NCI-H2107 (cell line): ENCODE results near the gene PTX4.

Experiments used
- DNase-seq: peaks from one replicate; lab custom pipeline; 2025; lab: John Stamatoyannopoulos, UW

PTX4 gene

GRCh38 chr16:1524366-1524765 lies 35.6 kb upstream of the PTX4 start:
- DNase-seq, result no peak

DNA sequence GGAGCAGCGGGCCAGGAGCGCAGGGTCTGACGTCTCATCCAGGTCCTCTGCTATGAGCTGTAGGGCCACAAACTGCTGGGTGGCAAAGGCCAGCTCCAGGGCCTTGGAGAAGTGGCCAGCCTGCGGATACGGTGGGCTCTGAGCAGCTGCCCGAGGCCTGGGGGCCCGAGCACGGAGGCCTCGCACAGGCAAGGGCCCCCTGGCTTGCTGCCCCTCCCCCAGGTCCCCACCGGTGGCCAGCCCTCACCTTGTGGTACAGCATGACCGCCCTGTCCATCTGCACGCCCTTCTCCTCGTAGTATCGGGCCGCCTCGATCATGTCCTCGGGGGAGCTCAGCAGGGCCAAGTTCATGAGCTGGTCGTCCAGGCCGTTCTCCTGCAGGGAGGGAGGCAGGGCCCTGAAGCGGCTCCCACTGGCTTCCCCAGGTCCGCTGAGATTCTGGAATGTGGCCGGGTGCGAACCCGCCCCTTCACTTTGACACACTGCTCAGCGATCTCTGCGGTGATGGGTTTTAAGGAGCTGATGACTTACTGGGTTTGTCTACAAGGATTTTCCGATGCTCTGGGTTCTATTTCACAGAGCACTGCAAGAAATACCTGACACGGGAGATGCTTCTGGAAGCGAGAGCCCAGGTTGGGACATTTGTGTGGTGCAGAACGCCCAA lies 35.0 kb upstream of the PTX4 start:
- no peak for DNase-seq

DNA sequence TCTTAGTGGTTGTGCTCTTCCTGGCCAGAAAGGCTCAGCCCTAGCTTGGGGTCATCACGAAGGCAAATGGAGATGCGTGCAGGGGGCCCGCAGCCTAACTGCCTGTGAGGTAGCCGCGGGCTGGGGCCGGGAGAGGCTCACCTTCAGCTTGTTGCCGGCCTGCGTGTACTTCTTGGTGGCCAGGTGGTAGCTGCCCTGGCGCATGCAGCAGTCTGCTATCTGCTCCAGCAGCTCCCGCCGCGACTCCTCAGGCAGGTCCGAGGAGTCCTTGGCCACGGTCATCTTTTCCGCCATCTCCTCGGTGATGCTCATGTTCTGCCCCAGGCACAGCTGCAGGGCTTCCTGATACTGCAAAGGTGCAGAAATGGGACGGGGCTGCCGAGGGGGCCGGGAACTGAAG lies 31.7 kb upstream of the PTX4 start:
- no peak for DNase-seq

DNA sequence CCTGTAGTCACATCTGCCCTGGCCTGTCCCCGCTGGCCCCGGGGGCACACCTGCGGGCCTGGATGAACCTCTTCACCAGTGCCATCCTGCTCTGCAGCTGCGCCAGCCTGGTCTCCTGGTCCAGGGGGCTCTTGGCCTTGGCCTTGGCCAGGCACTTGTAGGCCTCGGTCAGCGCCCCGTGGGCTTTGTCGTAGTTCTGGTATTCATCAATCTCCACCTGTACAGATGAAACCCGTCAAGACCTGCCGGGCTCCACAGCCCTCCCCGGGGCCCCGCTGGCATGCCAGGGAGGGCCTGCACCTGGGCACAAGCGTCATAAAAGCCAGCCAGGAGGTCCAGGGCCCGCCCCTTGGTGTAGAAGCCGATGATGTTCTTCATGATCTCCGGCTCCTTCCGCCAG lies 31.1 kb upstream of the PTX4 start:
- no peak for DNase-seq

DNA sequence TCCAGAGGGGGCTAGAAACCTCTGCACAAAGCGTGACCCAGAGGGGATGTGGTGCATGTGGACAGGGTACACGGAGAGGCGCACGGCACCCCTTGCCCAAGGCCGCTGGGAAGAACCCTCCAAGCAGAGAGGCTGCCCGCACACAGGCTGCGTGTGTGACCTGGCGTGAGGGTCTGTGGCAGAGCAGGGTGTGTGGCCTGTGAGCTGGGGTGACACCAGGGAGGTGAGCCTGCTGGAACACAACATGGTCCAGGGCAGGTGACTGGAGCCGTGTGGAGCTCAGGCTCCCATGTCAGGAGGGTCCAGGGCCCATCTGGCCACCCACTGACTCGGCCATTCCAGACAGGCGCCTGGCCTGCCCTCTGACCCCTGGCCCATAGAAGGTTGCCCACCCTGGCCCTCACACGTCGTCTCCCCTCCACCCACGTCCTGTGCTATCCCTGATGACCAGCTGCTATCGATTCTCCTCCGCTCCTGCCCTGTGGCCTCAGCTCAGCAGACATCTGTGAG lies 29.9 kb upstream of the PTX4 start:
- no peak for DNase-seq

- DNase-seq, result no peak
These were observed 25.8 kb upstream of the PTX4 start for GRCh38 chr16:1514507-1514906.

DNA sequence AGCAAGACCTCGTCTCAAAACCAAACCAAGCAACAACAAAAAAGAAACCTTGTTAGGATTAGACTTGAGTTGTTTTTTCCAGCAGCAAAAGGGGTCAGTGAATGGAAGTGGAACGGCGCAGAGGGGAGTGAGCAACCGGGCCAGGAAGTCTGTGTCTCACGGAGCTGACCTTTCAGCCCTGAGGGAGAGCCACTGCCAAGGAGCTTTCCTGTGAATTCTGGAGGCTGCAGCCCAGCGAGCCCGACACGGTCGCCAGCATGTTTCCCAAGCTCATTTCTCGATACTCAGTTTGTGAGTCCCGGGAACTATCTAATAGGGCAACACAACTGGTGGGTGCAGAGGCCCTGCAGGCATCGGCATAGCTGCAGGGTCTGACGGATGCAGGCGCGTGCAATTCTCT lies 24.0 kb upstream of the PTX4 start:
- DNase-seq, result no peak

- DNase-seq, result no peak
These were observed 23.2 kb upstream of the PTX4 start for GRCh38 chr16:1511662-1512569.

DNA sequence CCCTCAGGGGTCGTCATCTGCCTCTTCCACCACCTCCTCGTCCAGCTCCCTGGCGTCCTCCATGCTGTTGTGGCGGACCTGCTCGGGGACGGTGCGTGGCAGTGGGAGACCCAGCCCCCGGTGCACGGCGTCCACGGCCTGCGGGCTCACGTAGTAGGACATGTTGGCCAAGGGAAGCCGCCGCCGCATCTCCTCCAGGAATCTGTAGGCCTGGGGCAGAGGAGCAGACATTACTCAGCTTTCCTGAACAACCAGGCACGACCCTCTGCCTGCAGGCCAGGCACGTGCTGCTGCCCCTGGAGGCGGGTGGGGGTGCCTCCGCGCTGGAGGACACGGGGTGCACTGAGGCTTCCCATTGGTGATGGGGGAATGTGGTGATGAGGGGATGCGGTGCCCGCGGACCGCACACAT lies 22.2 kb upstream of the PTX4 start:
- no peak for DNase-seq

GRCh38 chr16:1510272-1510671 lies 21.5 kb upstream of the PTX4 start:
- no peak for DNase-seq

GRCh38 chr16:1509307-1510221 lies 20.8 kb upstream of the PTX4 start:
- DNase-seq, result no peak

DNA sequence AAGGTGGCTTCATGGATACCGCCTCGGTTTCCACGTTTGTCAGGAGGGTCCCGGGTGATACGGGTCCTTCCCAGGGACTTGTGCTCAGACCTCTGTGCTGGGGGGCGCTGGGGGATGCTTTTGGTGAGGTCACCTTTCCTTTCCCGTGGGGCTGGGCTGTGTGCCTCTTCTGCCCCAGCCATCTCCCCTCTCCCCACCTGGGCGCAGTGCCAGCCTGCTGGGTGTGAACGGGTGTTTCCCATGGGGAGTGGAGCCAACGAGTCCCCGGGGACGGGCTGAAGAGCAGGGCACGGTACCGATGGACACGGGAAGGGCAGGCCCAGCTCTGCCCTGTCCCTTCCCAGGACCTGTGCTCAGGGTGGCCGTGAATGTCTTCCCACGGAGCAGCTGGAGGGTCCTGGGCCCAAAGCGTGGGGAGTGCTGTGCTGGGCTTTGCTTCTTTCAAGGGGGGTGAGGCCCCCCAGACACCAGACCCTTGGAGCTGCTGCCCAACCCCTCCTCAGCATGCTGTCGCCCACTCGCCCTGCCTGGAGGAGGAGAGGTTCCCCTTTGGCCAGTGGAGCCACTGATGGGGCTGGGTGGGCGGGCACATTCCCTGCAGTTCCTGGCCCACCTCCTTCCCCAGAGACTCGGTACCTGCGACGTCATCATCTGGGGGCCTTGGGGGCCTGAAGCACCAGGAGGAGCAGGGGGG lies 19.9 kb upstream of the PTX4 start:
- no peak for DNase-seq

DNA sequence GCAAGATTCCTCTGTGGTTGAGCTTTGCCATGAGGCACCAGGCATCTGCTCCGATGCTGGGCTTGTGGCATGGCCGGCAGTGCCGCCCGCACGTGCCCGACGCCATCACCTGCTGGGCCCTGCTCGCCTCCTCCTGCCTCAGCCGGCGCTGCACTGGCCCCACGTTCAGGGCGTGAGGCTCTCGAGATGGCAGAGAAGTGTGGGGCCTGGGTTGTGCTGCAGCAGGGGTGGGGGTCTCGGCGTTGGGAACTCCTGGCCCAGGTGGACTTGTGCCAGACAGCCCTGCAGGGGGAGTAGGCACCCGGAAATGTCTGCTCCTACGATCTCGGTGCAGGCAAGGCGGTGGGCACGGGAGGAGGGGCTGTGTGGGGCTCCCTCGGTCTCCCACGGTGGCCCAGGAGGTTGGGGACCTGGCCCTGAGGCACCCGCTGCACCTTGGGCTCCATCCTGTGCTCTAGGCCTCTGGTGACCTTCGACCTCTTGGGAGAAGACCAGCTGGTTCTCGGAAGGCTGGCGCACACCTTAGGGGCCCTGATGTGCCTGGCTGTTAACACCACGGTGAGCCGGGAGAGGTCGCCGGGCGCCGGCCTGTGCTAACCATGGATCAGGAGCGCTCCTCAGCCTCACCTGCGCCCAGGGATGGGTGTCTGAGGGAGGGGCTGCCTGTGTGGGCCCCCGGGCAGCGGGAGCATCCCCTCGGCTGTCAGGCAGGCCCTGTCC lies 17.9 kb upstream of the PTX4 start:
- DNase-seq, result no peak

- no peak for DNase-seq
These were observed 17.2 kb upstream of the PTX4 start for GRCh38 chr16:1505912-1506311.

GRCh38 chr16:1505073-1505844 lies 16.5 kb upstream of the PTX4 start:
- no peak for DNase-seq

- DNase-seq, result no peak
These were observed 14.6 kb upstream of the PTX4 start for GRCh38 chr16:1503110-1503955.

- no peak for DNase-seq
These were observed 13.6 kb upstream of the PTX4 start for GRCh38 chr16:1502092-1503004.

- DNase-seq, result no peak
These were observed 12.9 kb upstream of the PTX4 start for GRCh38 chr16:1501630-1502029.
